Measurements from ENCODE around the gene SSC4D. TPM values are rescaled to one million over a fixed set of nuclear protein-coding genes. Genes with fewer than 3 reads are reported as not detected.
"Not testable (repeated sequence)": the region's sequence is repeated elsewhere in the genome, so short reads cannot be mapped to it uniquely, and the experiment has no call there.

The SSC4D gene
- 1.7 and 4.9 TPM in 2 replicates for total RNA-seq (ENCODE audit: low replicate concordance)
- long read RNA-seq, partial matches to known transcripts, result 0 of 1 reads
- long read RNA-seq, other reads (novel, unspliced or antisense), result 1 of 1 reads

DNA sequence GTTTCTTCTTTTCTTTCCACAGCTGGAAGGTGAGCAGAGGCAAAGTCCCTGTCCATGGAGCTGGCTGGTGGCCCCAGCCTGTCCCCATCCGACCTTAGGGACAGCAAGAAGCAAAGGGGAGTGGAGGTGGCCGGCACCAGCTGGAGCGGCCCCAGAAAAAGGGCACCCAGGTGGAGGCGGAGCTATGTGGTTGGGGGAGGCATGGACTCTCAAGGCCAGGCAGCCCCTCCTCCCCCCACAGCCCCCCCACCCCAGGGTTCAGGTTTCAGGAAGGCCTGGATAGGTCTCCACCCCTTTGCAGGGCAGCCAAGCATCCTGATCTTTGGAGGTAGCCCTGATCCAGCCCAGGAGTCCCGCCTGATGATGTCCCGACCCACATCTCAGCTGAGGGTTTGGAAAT, at the start of gene SSC4D:
TSS of gene SSC4D (minus strand) at position 161 of the 400 bp plus-strand sequence. CDS start 5,258 bp downstream, outside the sequence.
- H3K27me3 Mint-ChIP-seq, result no peaks in the 10 kb centered on the region
- no peak within 1 kb of the TSS for H3K27ac Mint-ChIP-seq
- DNase-seq (ENCODE audit: extremely low spot score, unreplicated experiment), result no peak
- H3K36me3 Mint-ChIP-seq, result no peaks in the 10 kb centered on the region
- H3K9me3 Mint-ChIP-seq, result no peaks in the 10 kb centered on the region
- TF ChIP-seq, protein P1, sequence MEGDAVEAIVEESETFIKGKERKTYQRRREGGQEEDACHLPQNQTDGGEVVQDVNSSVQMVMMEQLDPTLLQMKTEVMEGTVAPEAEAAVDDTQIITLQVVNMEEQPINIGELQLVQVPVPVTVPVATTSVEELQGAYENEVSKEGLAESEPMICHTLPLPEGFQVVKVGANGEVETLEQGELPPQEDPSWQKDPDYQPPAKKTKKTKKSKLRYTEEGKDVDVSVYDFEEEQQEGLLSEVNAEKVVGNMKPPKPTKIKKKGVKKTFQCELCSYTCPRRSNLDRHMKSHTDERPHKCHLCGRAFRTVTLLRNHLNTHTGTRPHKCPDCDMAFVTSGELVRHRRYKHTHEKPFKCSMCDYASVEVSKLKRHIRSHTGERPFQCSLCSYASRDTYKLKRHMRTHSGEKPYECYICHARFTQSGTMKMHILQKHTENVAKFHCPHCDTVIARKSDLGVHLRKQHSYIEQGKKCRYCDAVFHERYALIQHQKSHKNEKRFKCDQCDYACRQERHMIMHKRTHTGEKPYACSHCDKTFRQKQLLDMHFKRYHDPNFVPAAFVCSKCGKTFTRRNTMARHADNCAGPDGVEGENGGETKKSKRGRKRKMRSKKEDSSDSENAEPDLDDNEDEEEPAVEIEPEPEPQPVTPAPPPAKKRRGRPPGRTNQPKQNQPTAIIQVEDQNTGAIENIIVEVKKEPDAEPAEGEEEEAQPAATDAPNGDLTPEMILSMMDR (conservative IDR thresholded peaks at IDR 0.05), result no peak
- H3K4me1 Mint-ChIP-seq (ENCODE audit: unreplicated experiment), result peaks cover 10% of the 10 kb centered on the region
- H3K4me3 Mint-ChIP-seq, result peak within 1 kb of the TSS; percentile 75

GRCh38 chr7:76458504-76458903, 49.0 kb upstream of the SSC4D start:
- not testable (repeated sequence) for H3K4me3 Mint-ChIP-seq; H3K4me1 Mint-ChIP-seq (ENCODE audit: unreplicated experiment); H3K27ac Mint-ChIP-seq; H3K27me3 Mint-ChIP-seq; H3K9me3 Mint-ChIP-seq; H3K36me3 Mint-ChIP-seq; DNase-seq (ENCODE audit: extremely low spot score, unreplicated experiment)

DNA sequence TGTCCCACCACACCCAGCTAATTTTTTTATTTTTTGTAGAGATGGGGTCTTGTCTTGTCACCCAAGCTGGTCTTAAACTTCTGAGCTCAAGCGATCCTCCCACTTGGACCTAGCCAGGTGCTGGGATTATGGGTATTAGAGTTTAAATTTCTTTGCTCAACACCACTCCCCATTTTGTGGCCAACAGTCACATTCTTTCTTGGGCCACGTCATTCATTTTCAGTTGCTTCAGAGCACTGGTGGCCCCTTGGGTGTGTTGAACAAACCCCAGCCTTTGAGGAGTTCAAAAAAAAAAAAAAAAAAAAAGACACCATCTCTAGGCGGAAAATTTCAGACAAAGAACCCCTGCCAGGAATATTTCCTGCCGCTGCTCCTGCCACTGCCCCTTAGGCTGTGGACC, 47.5 kb upstream of the SSC4D start:
- H3K9me3 Mint-ChIP-seq; H3K4me3 Mint-ChIP-seq; DNase-seq (ENCODE audit: extremely low spot score, unreplicated experiment); H3K36me3 Mint-ChIP-seq; H3K27me3 Mint-ChIP-seq; H3K27ac Mint-ChIP-seq; H3K4me1 Mint-ChIP-seq (ENCODE audit: unreplicated experiment): not testable (repeated sequence)

DNA sequence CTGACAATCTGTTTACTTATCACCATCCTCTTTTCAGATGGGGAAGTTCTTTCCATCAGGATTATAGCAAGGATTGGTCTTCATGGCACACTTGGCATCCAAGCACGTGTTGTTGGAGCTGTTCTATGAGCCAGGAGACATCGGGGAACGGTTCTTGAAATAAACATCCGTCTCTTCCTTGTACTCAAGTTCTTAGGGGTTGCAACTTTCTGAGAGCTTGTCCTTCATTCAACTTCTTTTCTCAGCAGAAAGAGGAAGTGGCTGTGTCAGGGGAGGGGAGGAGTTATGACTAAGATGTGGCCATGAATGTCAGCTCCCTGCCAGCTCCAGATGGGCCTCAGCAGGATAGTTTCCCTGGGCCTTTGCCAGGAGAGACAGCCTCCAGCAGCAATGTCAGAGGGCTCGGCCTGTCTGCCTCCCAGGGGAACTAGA, 36.1 kb upstream of the SSC4D start:
- H3K27me3 Mint-ChIP-seq; H3K36me3 Mint-ChIP-seq; H3K4me3 Mint-ChIP-seq; H3K9me3 Mint-ChIP-seq; DNase-seq (ENCODE audit: extremely low spot score, unreplicated experiment); H3K4me1 Mint-ChIP-seq (ENCODE audit: unreplicated experiment); H3K27ac Mint-ChIP-seq: not testable (repeated sequence)

DNA sequence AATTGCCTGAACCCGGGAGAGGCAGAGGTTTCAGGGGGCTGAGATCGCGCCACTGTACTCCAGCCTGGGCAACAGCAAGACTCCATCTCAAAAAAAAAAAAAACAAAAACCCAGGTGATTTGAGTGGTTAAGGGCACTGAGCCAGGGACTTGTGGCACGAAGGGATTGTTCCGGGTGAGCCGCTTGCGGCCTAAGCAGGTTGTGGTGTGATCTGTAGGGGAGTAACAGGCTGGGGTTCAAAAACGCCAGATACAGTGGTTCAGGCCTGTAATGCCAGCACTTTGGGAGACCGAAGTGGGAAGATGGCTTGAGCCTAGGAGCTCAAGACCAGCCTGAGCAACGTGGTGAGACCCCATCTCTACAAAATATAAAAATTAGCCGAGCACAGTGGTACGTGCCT, 34.3 kb upstream of the SSC4D start:
- H3K27ac Mint-ChIP-seq; H3K9me3 Mint-ChIP-seq; DNase-seq (ENCODE audit: extremely low spot score, unreplicated experiment); H3K36me3 Mint-ChIP-seq; H3K4me1 Mint-ChIP-seq (ENCODE audit: unreplicated experiment); H3K27me3 Mint-ChIP-seq; H3K4me3 Mint-ChIP-seq: not testable (repeated sequence)

DNA sequence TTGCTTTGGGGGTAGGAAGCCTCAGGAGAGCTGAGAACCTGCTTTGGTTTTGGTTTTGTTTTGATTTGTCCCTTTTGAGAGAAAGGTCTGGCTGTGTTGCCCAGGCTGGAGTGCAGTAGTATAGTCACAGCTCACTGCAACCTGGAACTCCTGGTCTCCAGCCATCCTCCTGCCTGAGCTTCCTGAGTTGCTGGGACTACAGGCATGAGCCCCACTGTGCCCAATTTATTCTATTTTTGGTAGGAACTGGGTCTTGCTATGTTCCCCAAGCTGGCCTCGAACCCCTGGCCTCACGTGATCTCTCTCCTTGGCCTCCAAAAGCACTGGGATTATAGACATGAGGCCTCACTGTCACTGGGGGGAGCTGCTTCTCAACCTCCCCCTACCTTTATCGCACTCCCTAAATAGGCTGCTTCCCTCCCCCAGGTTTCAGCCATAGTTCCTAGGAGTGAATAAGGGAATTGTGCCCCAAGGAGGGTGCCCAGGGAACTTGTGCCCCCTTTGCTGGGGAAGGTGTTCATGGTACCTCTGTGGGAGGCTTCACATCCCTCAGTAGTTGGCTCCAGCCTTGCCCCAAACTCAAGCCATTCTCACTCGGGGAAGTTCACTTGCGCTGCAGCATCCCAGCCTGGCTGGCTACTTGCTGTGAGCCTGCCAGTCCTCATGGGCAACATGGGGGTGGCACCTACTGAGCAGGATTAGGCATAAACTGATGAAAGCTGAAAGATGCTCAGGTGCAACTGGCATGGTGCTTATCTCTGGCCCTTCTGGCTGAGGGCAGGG, 33.4 kb upstream of the SSC4D start:
- DNase-seq (ENCODE audit: extremely low spot score, unreplicated experiment); H3K27ac Mint-ChIP-seq; H3K9me3 Mint-ChIP-seq; H3K4me3 Mint-ChIP-seq; H3K27me3 Mint-ChIP-seq; H3K36me3 Mint-ChIP-seq; H3K4me1 Mint-ChIP-seq (ENCODE audit: unreplicated experiment): not testable (repeated sequence)

- not testable (repeated sequence) for H3K36me3 Mint-ChIP-seq; H3K27ac Mint-ChIP-seq; H3K27me3 Mint-ChIP-seq; DNase-seq (ENCODE audit: extremely low spot score, unreplicated experiment); H3K9me3 Mint-ChIP-seq; H3K4me1 Mint-ChIP-seq (ENCODE audit: unreplicated experiment); H3K4me3 Mint-ChIP-seq
Measured at GRCh38 chr7:76441792-76442191, 32.3 kb upstream of the SSC4D start.

DNA sequence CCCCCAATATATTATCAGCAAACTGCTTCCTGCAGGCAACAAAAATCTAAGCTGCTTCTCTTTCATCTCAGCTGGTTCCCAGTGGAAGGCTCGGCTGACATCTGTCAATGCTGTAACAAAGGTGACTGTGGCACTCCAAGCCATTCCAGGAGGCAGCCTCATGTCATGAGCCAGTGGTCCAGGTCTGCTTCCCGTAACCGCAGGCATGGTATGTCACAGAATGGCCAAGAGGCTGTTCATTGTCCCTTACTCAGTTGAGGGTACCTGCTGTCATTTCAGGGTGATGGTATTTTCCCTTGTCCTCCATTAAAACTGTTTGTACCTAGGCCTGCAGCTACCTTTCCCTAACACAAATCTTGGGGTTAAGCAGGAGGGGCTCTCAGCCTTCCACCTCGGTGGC, 30.9 kb upstream of the SSC4D start:
- not testable (repeated sequence) for DNase-seq (ENCODE audit: extremely low spot score, unreplicated experiment); H3K27ac Mint-ChIP-seq; H3K4me1 Mint-ChIP-seq (ENCODE audit: unreplicated experiment); H3K9me3 Mint-ChIP-seq; H3K4me3 Mint-ChIP-seq; H3K27me3 Mint-ChIP-seq; H3K36me3 Mint-ChIP-seq

- H3K9me3 Mint-ChIP-seq; H3K27ac Mint-ChIP-seq; H3K4me1 Mint-ChIP-seq (ENCODE audit: unreplicated experiment); H3K36me3 Mint-ChIP-seq; H3K4me3 Mint-ChIP-seq; H3K27me3 Mint-ChIP-seq: not testable (repeated sequence)
- DNase-seq (ENCODE audit: extremely low spot score, unreplicated experiment), result peak; percentile 51
Measured at GRCh38 chr7:76439120-76439888, 29.8 kb upstream of the SSC4D start.

Data from type B pancreatic cell (in vitro differentiated cells).